ENCODE data around the gene MAPK7.

Gene MAPK7

DNA sequence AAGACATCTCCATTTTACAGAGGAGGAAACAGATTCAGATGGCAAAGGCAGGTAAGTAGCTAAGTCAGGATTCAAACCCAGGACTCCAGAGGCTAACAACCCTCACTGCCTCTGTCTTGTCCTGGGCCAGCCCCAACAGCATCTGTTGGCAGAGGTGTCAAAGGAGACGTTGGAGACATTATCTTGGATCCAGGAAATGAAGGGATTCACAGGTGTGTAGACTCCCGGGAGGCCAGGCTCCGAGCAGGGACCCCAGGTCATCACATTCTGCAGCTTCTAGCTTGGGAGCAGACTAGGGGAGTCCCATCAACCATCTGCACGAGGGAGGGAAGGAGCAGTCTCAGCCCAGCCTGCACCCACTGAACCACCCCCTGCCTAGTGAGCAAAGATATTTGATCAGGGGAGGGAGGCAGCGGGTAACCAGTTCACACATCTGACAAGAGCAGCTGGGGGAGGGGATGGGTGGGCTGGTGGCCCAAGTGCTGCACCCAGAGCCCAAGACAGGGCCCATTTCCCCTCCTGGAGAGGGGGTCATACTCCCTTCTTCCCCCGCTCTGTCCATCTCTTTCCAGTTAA, 14.8 kb upstream of the MAPK7 start:
- DNase-seq (ENCODE audit: low read depth, low spot score), result no peak

DNA sequence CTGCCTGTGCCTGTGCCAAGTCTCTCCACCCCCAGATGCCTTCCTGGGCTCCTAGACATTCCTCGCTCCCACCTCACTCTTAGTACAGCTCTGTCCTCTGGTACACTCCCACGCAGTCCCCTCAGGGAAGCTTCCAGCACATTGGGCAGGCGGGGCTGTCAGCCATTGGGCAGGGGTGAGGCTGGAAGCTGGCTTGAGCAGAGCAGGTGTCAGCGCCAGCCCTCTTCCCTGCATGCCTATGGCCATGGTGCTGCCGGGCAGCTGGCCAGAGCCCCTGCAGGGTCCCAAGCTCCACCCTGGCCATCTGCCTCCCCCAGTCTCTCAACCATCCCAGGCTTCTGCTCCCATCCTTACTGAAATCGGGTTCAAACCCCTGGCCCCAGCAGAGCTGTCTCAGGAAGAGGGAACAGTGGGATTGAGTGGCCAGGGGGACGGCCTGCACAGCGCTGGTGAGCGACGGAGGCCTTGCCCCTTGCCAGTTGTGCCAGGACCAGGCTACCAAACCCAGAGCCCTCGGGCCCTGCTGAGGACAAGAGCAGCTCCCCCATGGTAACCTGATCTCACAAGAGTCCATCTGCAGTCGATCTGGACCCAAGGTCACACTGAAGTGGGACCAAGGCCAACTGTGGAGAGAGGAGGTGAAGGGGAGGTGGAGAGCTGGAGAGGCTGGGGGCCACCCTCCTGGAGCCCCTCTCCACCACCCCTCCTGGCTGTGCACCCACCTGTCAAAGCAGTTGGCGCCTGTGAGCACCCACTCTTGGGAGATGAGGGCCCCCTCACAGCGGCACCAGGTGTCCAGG, 13.4 kb upstream of the MAPK7 start:
- DNase-seq (ENCODE audit: low read depth, low spot score), result peak; percentile 38

DNA sequence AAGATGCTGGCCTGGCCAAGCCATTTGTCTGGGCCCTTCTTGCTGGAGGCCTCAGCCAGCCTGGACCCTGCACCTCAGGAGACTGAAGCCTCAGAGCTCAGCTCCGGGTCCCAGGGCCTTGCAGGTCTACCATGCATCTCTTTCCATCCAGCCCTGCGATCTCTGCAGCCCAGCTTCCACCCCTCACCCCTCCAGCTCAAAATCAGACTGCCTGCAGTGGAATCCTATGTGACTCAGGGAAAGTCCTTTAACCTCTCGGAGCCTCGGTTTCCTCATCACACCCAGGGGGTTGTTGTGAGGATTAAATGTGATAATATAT, 12.8 kb upstream of the MAPK7 start:
- no peak for DNase-seq (ENCODE audit: low read depth, low spot score)

DNA sequence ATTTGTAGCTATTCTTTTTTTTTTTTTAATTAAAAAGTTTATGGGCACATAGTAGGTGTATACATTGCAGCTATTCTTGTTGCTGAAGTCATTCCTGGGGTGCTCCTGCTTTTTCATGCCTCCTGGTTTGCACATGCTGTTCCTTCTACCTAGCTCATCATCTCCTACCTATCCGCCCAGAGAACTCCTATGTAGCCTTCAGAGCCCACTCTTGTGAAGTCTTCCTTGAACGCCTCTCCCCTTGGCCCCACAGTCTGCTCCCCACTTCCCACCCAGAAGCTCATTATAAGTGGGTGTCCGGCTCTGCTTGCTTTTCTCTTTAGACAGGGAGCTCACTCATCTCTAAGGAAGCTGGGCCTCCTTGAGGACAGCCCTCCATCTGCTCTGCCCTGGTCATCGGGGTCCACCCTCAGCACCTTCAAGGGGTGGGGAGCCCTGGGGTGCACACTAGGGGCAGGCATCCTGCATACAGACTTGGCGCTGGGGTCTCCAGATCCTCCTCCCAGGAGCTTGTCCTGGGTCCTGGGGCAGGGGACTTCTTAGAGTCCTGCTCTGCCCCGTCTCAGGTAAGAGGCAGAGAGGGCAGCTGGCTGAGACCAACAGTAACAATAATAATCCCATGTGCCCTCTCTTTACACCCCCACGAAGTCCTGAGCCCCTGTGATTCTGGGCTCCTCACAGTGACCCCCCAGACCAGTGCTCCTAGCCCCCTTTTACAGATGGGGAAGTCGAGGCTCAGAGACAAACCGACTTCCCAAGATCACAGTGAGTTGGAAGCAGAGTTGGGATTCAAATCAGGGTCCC, 12.3 kb upstream of the MAPK7 start:
- no peak for DNase-seq (ENCODE audit: low read depth, low spot score)

DNA sequence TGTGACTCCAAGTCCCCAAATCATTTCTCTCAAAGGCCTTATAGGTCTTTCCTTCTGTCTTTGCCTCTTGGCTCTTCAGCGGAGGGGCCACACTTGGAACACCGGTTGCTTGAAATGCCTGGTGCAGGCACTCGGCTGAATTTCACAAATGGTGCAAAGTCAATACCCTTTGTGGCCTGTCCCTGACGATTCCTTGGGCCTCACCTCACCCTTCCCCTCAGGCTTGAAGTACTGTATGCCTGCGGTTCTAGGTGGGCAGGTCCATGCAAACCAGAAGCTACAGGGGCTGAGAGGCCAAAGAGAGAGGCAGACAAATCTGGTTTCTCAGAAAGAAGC, 11.7 kb upstream of the MAPK7 start:
- no peak for DNase-seq (ENCODE audit: low read depth, low spot score)

DNA sequence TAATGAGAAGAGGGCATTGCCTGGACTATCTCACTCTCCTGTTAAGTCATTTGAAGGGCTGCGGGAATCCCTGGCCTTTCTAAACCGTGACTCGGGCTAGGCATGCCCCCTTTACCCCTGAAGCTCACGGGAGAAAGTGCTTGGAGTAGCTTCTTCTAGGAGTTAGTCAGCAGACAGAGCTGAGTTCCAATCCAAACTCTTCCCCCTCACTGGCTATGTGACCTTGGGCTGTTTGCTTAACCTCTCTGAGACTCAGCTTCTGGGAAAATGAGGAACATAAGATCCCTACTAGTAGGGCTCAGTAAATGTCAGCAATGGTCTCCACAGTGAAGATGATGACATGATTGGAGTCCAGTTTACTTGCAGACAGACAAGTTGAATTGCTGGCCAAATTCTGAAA, 10.1 kb upstream of the MAPK7 start:
- DNase-seq (ENCODE audit: low read depth, low spot score), result no peak

DNA sequence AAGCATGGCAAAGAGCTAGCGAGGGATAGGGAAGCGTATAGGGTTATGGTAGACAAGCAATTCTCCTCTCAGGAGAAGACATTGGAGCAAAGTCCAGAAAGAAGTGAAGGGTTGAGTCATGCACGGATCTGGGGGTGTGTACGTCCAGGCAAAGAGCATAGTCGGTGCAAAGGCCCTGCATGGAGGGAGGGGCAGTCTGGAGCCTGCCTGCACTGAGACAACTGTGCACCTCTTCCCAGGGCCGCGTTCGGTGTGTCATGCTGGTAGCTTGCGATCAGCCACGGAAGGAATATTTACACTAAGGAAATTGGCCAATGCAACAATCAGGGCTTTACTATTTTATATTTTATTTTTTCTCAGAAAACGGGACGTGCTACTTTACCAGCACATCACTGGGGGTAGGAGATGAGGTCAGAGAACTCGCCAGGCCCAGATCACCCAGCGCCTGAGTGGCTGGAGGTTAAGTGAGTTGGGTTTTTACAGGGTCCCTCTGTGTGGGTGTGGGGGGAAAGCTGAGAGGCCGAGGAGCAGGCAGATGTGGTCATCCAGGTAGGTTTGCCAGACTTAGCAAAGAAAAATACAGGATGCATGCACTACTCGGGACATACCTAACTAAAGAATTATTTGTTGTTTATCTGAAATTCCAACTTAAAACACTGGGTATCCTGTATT, 9.1 kb upstream of the MAPK7 start:
- DNase-seq (ENCODE audit: low read depth, low spot score), result no peak

DNA sequence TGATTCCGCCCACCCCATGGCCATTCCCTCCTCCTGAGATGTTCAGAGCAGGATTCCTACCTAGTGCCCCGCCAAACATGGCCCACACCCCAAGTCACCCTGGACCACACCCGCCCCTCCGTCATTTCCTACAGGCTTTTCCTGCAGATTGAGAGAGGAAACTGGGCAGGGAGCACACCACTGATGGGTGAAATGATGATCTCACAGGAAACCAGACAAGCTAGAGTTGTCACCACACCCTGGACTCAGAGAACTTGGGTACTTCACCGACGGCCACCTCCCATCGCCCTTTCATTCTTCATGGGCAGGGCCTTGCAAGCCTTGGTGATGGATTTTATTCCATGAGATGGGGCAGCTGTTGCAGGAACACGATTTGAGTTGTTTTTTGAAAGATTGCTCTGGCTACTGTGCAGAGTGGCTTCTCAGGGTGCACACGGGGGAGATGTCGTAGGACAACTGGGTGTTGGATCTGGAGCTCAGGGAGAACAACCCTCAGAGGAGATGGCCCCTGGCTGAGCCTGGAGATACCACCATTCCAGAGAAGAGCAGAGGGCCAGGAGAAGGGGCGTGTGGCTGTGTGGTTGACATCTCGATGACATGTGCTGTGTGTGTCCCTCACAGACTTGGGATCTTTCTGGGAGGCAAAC, 8.3 kb upstream of the MAPK7 start:
- DNase-seq (ENCODE audit: low read depth, low spot score), result no peak

DNA sequence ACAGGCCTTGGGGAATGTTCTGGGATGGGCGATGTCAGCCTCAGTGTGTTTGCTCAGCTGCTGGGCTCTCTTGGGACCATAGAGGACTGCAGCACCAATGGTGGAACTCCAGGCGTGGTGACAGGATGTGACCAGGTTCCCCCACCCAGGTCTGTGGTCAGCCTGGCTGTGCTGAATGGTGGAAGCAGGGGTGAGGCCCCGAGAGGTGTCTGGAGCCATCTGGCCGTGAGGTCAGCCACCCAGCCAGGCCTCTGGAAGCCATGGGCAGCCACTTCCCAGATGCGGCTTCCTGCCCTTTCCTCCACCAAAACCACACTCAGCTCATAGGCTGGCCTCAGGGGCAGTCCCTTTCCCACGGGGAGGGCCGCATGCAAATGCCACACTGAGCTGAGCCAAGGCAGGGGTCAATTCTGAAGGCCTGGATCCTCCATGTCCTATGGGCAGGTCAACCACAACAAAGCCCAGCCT, 7.8 kb upstream of the MAPK7 start:
- DNase-seq (ENCODE audit: low read depth, low spot score), result no peak

DNA sequence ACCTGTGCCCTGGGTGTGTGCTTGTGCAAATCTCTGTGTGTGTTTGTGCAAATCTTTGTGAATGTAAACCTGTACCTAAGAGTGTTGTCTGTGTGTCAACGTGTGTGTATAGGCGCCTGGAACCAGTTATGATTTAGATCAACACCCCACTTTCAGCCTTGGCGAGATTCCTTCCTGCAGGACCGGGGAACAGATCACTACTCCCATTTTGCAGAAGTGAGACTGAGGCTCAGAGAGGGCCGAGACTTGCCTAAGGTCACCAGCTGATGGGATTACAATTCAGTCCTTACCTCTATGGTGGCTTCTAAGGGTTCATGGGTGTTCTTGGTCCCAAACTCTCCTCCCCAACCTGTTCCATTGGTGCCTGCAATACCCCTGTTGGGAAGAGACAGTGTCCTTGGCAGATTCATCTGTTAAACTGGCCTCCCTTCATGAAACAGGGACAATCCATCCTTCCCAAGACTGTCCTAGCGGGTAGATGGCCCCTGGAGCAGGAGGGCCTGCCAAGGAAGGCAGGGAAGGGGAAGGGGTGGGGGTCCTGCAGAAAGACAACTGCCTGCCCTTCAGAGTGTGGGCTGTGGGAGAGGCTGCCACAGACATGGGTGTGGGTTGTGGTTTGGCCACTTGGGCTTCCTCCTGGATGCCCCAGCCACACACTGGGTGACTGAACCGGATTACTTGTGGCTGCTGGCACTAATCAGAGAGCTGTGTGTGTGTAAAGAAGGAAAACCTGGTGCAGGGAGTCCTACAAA, 6.9 kb upstream of the MAPK7 start:
- DNase-seq (ENCODE audit: low read depth, low spot score), result no peak

DNA sequence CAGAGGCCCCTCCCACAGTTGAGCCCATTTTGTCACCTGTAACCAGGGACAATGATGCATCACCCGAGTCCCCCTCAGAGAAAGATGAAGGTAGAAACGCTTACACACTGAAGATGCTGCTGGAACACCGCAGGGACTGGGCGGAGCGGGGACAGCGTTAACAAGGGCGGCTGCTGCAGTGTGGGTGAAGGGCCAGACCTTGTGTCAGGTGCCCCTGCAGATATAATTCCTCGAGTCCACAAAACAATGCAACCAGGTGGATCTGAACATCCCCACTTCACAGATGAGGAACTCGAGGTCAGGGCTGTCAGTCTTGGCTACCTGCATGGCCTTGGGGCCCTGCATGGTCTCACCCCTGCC, 6.3 kb upstream of the MAPK7 start:
- no peak for DNase-seq (ENCODE audit: low read depth, low spot score)

DNA sequence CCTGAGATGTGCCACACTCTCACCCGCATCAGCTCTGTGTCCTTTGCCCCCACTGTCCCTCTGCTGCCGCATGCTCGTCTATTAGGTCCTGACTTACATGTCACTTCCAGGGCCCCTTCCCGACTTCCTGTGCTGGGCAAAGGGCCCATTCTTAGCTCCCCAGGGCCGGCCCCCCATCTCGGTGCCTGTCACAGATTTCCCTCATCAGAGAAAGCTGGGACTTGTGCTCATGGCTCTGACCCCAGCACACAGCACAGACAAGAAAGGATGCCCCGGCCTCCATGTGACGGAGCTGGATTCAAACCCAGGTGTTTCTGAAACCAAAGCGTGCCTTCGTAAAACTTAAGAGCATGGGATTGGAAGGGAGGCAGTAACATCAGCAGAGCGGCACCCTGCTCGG, 5.9 kb upstream of the MAPK7 start:
- DNase-seq (ENCODE audit: low read depth, low spot score), result no peak

DNA sequence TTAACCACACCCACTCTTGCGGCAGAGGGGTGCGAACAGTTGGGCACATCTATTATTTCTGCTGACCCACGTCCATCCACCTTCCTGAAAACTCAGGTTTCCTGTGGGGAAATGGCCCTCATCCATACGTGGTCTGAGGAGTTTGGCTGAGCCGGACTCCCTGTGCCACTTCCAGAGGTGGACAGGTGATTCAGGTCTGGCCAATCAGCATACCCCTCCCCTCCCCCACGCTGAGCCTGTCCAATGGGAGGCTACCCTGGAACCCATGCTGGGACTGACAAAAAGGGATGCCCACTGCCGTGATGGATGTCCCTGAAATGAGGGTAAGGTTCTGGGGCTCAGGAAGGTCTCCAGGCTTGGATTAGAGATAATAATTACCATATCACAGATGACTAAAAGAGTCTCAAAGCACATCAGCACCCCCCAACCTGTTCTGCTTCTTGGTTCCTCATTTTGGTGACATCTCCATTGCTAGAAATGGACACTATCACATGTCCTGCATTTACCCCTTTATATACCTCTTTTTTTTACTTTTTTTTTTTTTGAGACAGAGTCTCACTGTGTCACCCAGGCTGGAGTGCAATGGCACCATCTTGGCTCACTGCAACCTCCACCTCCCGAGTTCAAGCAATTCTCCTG, 5.3 kb upstream of the MAPK7 start:
- DNase-seq (ENCODE audit: low read depth, low spot score), result no peak

DNA sequence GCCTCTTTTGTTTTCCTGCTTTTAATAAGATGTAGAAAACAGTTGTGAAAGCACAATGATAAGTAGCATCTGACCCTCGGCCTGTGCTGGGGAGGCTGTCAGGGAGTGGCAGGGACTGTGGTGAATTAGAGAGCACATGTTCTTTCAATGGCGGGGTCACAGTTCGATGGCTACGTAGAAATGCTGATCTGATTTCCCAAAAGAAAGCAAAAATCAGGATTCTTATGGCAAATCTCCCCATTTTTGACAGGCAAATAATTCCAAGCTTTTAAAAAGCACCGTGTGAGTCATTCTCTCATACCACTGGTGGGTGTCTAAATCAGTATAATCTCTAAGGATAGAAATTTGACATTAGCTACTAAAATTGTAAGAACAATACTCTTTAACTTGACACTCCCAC, 4.2 kb upstream of the MAPK7 start:
- no peak for DNase-seq (ENCODE audit: low read depth, low spot score)

DNA sequence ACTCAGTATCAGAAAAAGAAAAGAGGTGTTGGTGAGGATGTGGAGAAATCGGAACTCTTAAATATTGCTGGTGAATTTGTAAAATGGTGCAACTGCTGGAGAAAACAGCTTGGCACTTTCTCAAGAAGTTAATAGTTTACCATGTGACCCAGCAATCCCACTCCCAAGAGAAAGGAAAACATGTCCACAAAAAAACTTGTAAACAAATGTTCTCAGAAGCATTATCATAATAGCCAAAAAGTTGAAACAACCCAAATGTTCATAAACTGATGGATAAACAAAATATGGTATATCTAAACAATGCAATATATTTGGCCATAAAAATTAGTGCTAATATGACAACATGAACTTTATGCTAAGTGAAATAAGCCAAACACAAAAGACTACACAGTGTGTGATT, 2.6 kb upstream of the MAPK7 start:
- DNase-seq (ENCODE audit: low read depth, low spot score), result no peak

DNA sequence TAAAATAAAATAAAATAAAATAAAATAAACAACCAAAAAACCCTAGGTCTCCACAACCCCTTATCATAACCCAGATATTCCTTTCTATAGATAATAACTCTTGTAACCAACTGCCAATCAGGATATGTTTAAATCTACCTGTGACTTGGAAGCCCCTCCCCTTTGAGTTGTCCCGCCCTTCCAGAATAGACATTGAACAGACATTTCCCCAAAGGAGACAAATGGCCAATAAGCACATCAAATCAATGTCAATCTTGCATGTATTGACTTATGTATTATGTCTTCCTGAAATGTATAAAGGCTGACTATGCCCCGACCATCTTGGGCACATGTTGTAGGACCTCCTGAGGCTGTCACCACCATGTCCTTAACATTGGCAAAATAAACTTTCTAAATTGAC, 1.5 kb upstream of the MAPK7 start:
- DNase-seq (ENCODE audit: low read depth, low spot score), result no peak

DNA sequence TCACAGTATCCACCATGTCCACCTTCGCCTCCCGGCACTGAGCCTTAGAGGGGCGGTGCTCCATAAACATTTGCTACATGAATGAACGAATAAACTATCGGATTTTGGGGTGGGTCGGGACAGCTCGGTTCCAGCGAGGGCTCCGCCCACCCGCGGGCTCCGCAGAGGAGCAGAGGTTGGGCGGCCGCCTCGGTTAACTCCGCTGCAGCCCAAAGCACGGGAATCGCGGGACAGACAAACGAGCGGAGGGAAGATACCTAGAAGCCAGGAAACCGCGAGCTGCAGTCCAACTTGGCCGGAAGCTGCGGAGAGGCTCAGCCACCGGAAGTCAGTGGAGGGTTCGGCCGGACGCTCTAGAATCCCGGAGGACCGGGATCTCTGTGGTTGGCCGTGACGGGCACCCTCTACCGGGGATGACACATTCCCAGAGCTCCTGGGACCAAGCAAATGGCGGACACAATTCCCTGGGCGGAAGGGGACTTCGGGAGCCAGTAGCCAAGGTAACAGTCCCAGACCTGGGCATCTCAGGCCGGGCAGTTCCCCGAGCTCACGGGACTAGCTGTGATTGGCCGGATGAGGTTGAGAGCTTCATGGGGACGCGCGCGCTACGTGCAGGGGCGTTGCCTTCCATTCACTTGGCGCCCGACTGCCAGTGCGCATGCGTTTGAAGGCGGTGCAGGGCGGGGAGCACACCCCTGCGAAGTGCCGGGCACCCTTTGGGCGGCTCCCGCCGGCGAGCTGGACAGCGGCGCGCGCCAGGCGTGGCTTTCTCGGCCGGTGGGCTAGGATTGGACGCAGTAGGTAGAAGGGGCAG, 489 bp upstream of the MAPK7 start:
- DNase-seq (ENCODE audit: low read depth, low spot score), result peak; percentile 100

DNA sequence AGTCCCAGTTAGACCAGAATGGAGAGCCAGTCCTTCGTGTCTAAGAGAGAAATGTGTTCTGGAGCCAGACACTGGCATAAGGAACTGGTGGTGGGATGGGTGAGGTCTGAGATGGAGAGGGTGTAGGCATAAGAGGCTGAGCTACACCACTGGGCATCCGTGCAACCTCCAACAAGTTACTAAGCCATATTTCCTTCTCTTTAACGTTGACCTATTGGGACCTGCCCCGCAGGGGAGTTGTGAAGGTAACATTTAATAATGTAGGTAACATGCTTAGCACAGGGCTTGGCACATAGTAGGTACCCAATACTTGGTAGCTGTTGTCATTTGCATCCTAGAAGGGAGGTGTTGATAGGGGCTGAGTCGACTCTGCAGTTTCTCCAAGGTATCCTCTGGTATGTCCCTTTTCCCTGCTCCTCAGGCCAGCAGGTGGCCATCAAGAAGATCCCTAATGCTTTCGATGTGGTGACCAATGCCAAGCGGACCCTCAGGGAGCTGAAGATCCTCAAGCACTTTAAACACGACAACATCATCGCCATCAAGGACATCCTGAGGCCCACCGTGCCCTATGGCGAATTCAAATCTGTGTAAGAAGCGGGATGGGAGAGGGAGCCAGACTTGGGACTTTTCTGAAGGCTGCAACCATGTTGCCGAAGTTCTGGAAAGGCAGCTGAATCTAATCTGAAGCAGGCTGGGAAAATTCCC, 1.2 kb downstream of the MAPK7 start:
- DNase-seq (ENCODE audit: low read depth, low spot score), result no peak
